NCI-H510A (cell line): ENCODE results near the gene THAP7.

Experiments
- DNase-seq: peaks from one replicate; lab custom pipeline; 2025; lab: John Stamatoyannopoulos, UW

The THAP7 gene

GRCh38 chr22:21031545-21032036, 29.7 kb upstream of the THAP7 start:
- no peak for DNase-seq

- no peak for DNase-seq
These were observed 29.0 kb upstream of the THAP7 start for GRCh38 chr22:21030621-21031544.

- no peak for DNase-seq
These were observed 28.1 kb upstream of the THAP7 start for GRCh38 chr22:21030032-21030431.

GRCh38 chr22:21029486-21030025, 27.6 kb upstream of the THAP7 start:
- DNase-seq = no peak

GRCh38 chr22:21028277-21029251, 26.6 kb upstream of the THAP7 start:
- DNase-seq = no peak

- DNase-seq = no peak
These were observed 25.1 kb upstream of the THAP7 start for GRCh38 chr22:21026783-21027692.

GRCh38 chr22:21025763-21026755, 24.1 kb upstream of the THAP7 start:
- no peak for DNase-seq

GRCh38 chr22:21025266-21025665, 23.3 kb upstream of the THAP7 start:
- no peak for DNase-seq

GRCh38 chr22:21022955-21023614, 21.2 kb upstream of the THAP7 start:
- no peak for DNase-seq

- no peak for DNase-seq
These were observed 20.6 kb upstream of the THAP7 start for GRCh38 chr22:21022507-21022906.

- no peak for DNase-seq
These were observed 19.0 kb upstream of the THAP7 start for GRCh38 chr22:21020802-21021429.

- no peak for DNase-seq
These were observed 16.4 kb upstream of the THAP7 start for GRCh38 chr22:21018314-21018713.

GRCh38 chr22:21016644-21017420, 14.9 kb upstream of the THAP7 start:
- no peak for DNase-seq

GRCh38 chr22:21015466-21016006, 13.6 kb upstream of the THAP7 start:
- no peak for DNase-seq

- DNase-seq = no peak
These were observed 13.0 kb upstream of the THAP7 start, which contains the start of gene P2RX6 for GRCh38 chr22:21014726-21015465. TSS of gene P2RX6 (plus strand) at chr22:21015165. CDS start at chr22:21015175, 10 bp downstream.

GRCh38 chr22:21014202-21014725, 12.3 kb upstream of the THAP7 start:
- DNase-seq = peak; percentile 85
